ENCODE data around the gene IPCEF1.

- TF ChIP-seq, protein P1, sequence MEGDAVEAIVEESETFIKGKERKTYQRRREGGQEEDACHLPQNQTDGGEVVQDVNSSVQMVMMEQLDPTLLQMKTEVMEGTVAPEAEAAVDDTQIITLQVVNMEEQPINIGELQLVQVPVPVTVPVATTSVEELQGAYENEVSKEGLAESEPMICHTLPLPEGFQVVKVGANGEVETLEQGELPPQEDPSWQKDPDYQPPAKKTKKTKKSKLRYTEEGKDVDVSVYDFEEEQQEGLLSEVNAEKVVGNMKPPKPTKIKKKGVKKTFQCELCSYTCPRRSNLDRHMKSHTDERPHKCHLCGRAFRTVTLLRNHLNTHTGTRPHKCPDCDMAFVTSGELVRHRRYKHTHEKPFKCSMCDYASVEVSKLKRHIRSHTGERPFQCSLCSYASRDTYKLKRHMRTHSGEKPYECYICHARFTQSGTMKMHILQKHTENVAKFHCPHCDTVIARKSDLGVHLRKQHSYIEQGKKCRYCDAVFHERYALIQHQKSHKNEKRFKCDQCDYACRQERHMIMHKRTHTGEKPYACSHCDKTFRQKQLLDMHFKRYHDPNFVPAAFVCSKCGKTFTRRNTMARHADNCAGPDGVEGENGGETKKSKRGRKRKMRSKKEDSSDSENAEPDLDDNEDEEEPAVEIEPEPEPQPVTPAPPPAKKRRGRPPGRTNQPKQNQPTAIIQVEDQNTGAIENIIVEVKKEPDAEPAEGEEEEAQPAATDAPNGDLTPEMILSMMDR (IDR thresholded peaks at IDR 0.05; ENCODE audit: control extremely low read depth in 1 of 3, insufficient read depth in 1 of 3, low read depth in 1 of 3, low read length in 3 of 3) = no peak
- no peak for TF ChIP-seq EZH2 (IDR thresholded peaks at IDR 0.05; ENCODE audit: low read depth, low read length, severe bottlenecking)
- TF ChIP-seq ZNF274 (IDR thresholded peaks at IDR 0.05; ENCODE audit: borderline replicate concordance, extremely low read depth, low read length) = no peak
- TF ChIP-seq HDAC6 (IDR thresholded peaks at IDR 0.05; ENCODE audit: low read depth, low read length) = no peak
- no peak for TF ChIP-seq SIX5 (IDR thresholded peaks at IDR 0.05; ENCODE audit: low read depth, low read length)
- no peak for TF ChIP-seq EP300 (IDR thresholded peaks at IDR 0.05; ENCODE audit: borderline replicate concordance in 1 of 2, low read depth in 2 of 2, low read length in 2 of 2)
- no peak for TF ChIP-seq POLR2A (IDR thresholded peaks at IDR 0.05; ENCODE audit: control extremely low read depth in 1 of 2, low read depth in 2 of 2, low read length in 2 of 2)
Observed at GRCh38 chr6:154157706-154158105, 198.9 kb downstream of the IPCEF1 start.
